GM12878 (cell line): ENCODE measurements around the gene CCDC74B. TPM values are rescaled to one million over a fixed set of nuclear protein-coding genes. Genes with fewer than 3 reads are reported as not detected.
"Not testable (repeated sequence)": the region's sequence is repeated elsewhere in the genome, so short reads cannot be mapped to it uniquely, and the experiment has no call there.

Experiments
- ATAC-seq: fragments of 200-7000 bp; cut with Tn5 transposase; 3 replicates; pipeline ENCODE4 v1.9.1; 2020; ENCODE audit warnings: mild to moderate bottlenecking, moderate library complexity
- BruUV-seq: library from RNA; stranded (reverse); fragments of 400-500 nt; replicated peaks from 2 replicates; lab custom pipeline; 2021; lab: Mats Ljungman, UMichigan
- CTCF ChIA-PET: fragments of 300-600 bp; sonication (Branson Sonifier 250); formaldehyde crosslinking; extraction: SDS; loops from one replicate; lab custom pipeline; 2021; ENCODE audit warnings: inconsistent platforms; lab: Yijun Ruan, JAX
- POLR2A ChIA-PET: fragments of 350-600 bp; formaldehyde crosslinking; extraction: SDS; loops from one replicate; lab custom pipeline; 2021; ENCODE audit warnings: inconsistent platforms; lab: Charles Lee
- RAD21 ChIA-PET: fragments of 300-600 bp; sonication (Branson Sonifier 250); formaldehyde crosslinking; loops from one replicate; lab custom pipeline; 2023; ENCODE audit warnings: antibody characterized with exemption; ENCODE audit not compliant: unreplicated experiment; lab: Charles Lee
- SMC1A ChIA-PET: fragments of 300-600 bp; sonication (Branson Sonifier 250); formaldehyde crosslinking; loops from one replicate; lab custom pipeline; 2023; ENCODE audit not compliant: unreplicated experiment, uncharacterized antibody; lab: Charles Lee
- DNase-seq: peaks from one replicate; pipeline ENCODE4 v3.0.0-alpha.2; 2011; ENCODE audit warnings: low read depth, low spot score
- FAIRE-seq: peaks from 3 replicates; lab custom pipeline; 2011; peaks lifted over from hg19 to GRCh38; lab: Jason Lieb, UNC
- H2AFZ ChIP-seq: 2 replicates; pipeline ENCODE4 v1.6.0; 2011; ENCODE audit warnings: low read depth, low read length, control low read depth; ENCODE audit not compliant: control insufficient read depth
- H3K27ac ChIP-seq: 2 replicates; pipeline ENCODE4 v1.5.1; 2011; ENCODE audit warnings: control low read depth; ENCODE audit not compliant: control insufficient read depth, insufficient read depth
- H3K27me3 ChIP-seq, 2 experiments: replicated peaks in 1 of 2; 2 replicates each; pipeline versions ENCODE4 v1.6.0 to v1.6.1; 2011; ENCODE audit warnings: low read length in 1 of 2; ENCODE audit not compliant: control insufficient read depth in 2 of 2, insufficient read depth in 2 of 2
- H3K36me3 ChIP-seq, 2 experiments: 2 replicates each; pipeline ENCODE4 v1.5.1; 2011; ENCODE audit warnings: low read length in 1 of 2; ENCODE audit not compliant: control insufficient read depth in 2 of 2, insufficient read depth in 2 of 2
- H3K4me1 ChIP-seq: 2 replicates; pipeline ENCODE4 v1.6.1; 2011; ENCODE audit warnings: mild to moderate bottlenecking, low read length, moderate library complexity, mixed read lengths; ENCODE audit not compliant: control insufficient read depth, insufficient read depth
- H3K4me2 ChIP-seq: 2 replicates; pipeline ENCODE4 v1.6.0; 2011; ENCODE audit warnings: control low read depth; ENCODE audit not compliant: control insufficient read depth, insufficient read depth
- H3K4me3 ChIP-seq: fragments of 200-600 bp; sonication (generic); 2 replicates; pipeline ENCODE4 v1.5.1; 2016
- H3K79me2 ChIP-seq: 2 replicates; pipeline ENCODE4 v1.6.0; 2011; ENCODE audit warnings: low read length; ENCODE audit not compliant: control insufficient read depth, insufficient read depth
- H3K9ac ChIP-seq: 2 replicates; pipeline ENCODE4 v1.8.0; 2011; ENCODE audit warnings: low read length, control low read depth, mixed read lengths; ENCODE audit not compliant: control insufficient read depth, insufficient read depth
- H3K9me3 ChIP-seq: replicated peaks from 3 replicates; pipeline ENCODE4 v1.5.1; 2011; ENCODE audit warnings: mild to moderate bottlenecking, low read length; ENCODE audit not compliant: control insufficient read depth, insufficient read depth
- H4K20me1 ChIP-seq: 2 replicates; pipeline ENCODE4 v1.6.0; 2011; ENCODE audit not compliant: control insufficient read depth, insufficient read depth
- WGBS: methylation state at CpG from one replicate; pipeline ENCODE4 v1.1.6; 2016; ENCODE audit warnings: low lambda C conversion rate; ENCODE audit not compliant: insufficient replicate concordance, insufficient coverage; ENCODE audit errors: missing lambda C conversion rate; 5-methylcytosine and 5-hydroxymethylcytosine counted together
- in situ Hi-C: fragments of 300-500 bp; cut with MboI; formaldehyde crosslinking; loops from 9 replicates; pipeline ENCODE4 v1.14.3; 2018; ENCODE audit warnings: mixed read lengths
- intact Hi-C: fragments of 100-400 bp; cut with micrococcal nuclease; formaldehyde crosslinking; loops from one replicate; pipeline ENCODE4 v1.14.2; 2022; ENCODE audit not compliant: unreplicated experiment
- polyA plus RNA-seq, 11 experiments: library from polyadenylated mRNA; depleted of rRNA in 4 of 11; unstranded in 6 of 11; stranded (reverse) in 5 of 11; fragments of >200 nt; fragmentation: Nextera tagmentation in 4 of 11; fragmentation: Illumina TruSeq in 1 of 11; extraction: Ambion mirVana in 4 of 11; extraction: Trizol in 1 of 11; gene quantifications; 1 replicate in 1 of 11; 2 replicates in 10 of 11; pipeline versions ENCODE4 v1.2.1 to v1.2.3, GENCODE V29; 2011 to 2016; ENCODE audit warnings: inconsistent platforms in 2 of 11, missing spikeins in 2 of 11, low read depth in 1 of 11
- total RNA-seq, 4 experiments: library from RNA; depleted of rRNA in 3 of 4; stranded (reverse); fragments of >200 nt in 3 of 4; fragmentation: Illumina TruSeq in 1 of 4; extraction: Trizol in 1 of 4; gene quantifications; 2 replicates each; pipeline versions ENCODE4 v1.2.1 to v1.2.3, GENCODE V29; 2013 to 2021

The CCDC74B gene
- total and polyA plus RNA-seq, 10 of the 15 experiments (the other 5 are each of a cell fraction or from before 2014, with no cell fraction given): 0.52 to 21.2 (median 9.7) TPM

DNA sequence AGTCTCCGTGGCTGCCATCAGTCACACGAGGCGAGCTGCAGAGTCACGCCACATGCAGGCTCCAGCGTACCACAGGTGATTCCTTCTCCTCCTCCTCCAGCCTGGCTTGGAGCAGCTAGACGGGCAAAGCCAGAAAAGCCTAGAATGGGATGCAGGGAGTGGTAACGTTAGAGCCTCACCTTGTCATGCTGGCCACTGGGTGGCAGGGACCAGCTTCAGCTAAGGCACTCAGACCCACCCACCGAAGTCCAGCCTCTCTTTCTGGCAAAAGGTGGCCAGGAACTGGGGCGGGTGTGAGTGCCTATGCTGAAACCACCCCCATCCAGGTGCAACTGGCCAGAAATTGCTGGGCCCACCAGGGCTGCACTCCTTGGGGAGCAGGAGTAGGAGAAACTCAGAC, 17.2 kb downstream of the CCDC74B start:
- H3K4me2 ChIP-seq, FAIRE-seq, H4K20me1 ChIP-seq, RAD21 ChIA-PET, H3K27ac ChIP-seq, BruUV-seq, intact Hi-C loops, in situ Hi-C loops, CTCF ChIA-PET, H3K9me3 ChIP-seq, H3K27me3 ChIP-seq, H3K4me3 ChIP-seq, H3K9ac ChIP-seq, H3K36me3 ChIP-seq, ATAC-seq, H2AFZ ChIP-seq, H3K4me1 ChIP-seq, POLR2A ChIA-PET, SMC1A ChIA-PET, H3K79me2 ChIP-seq, DNase-seq: not testable (repeated sequence)
- WGBS: no CpG with 5 or more reads among the region's 9 CpGs

DNA sequence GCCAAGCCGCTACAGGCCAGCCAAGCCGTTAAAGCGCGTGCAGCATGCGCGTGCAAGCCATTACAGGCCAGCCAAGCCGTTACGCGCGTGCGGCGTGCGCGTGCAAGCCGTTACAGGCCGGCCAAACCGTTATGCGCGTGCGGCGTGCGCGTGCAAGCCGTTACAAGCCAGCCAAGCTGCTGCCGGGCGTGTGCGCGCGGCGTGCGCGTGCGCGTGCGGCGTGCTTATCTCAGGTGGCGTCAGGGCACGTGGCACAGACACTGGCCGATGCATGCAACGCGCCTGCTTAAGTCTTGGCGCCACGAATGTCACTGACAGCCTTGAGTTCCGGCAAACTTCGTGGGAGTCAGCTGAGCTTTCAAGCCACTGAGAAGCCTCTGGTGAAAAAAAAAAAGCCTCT, 24.0 kb downstream of the CCDC74B start:
- DNase-seq, in situ Hi-C loops, BruUV-seq, H3K36me3 ChIP-seq, H3K4me1 ChIP-seq, POLR2A ChIA-PET, H3K4me2 ChIP-seq, H3K9ac ChIP-seq, RAD21 ChIA-PET, FAIRE-seq, H3K4me3 ChIP-seq, H2AFZ ChIP-seq, ATAC-seq, H4K20me1 ChIP-seq, CTCF ChIA-PET, H3K27me3 ChIP-seq, H3K27ac ChIP-seq, SMC1A ChIA-PET, H3K79me2 ChIP-seq, intact Hi-C loops, H3K9me3 ChIP-seq: not testable (repeated sequence)
- 80% methylated on average over 31 of the region's 45 CpGs for WGBS

GRCh38 chr2:130102597-130103363, 42.1 kb downstream of the CCDC74B start:
- BruUV-seq, H3K4me3 ChIP-seq, DNase-seq, H3K79me2 ChIP-seq, H3K9me3 ChIP-seq, H3K4me1 ChIP-seq, FAIRE-seq, POLR2A ChIA-PET, CTCF ChIA-PET, SMC1A ChIA-PET, ATAC-seq, in situ Hi-C loops, intact Hi-C loops, H3K36me3 ChIP-seq, H2AFZ ChIP-seq, H3K27me3 ChIP-seq, RAD21 ChIA-PET, H3K9ac ChIP-seq, H3K4me2 ChIP-seq, H4K20me1 ChIP-seq, H3K27ac ChIP-seq: not testable (repeated sequence)
- WGBS: 20% methylated on average over 4 of the region's 8 CpGs
